Measurements from ENCODE around the gene DLGAP4.

DNA sequence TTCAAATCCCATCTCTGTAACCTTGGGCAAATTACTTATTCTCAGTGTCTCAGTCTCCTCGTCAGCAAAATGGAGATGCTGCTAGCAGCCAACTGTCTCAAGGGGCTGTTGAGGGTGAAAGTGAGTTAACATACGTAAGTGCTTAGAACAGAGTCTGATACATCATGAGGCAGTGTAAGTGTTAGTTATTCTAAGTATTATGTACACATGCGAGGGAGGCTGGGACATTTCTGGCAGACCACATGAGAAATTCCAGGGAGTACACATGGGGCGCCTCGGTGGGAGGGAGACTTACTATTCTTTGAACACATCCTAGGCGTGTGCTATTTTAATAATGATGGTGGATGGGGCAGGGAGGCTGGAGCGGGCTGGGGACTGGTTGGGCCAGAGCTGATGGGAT lies 99.1 kb downstream of the DLGAP4 start:
- TF ChIP-seq ZNF251 (CRISPR knock-in tag; IDR thresholded peaks at IDR 0.05) (no peak), AGO1 (IDR thresholded peaks at IDR 0.05; ENCODE audit: low read depth, low read length, poor library complexity, severe bottlenecking) (no peak), HDAC2 (CRISPR knock-in tag; IDR thresholded peaks at IDR 0.05) (no peak), CHCHD3 (CRISPR knock-in tag; IDR thresholded peaks at IDR 0.05) (no peak)
- TF ChIP-seq, protein P1, sequence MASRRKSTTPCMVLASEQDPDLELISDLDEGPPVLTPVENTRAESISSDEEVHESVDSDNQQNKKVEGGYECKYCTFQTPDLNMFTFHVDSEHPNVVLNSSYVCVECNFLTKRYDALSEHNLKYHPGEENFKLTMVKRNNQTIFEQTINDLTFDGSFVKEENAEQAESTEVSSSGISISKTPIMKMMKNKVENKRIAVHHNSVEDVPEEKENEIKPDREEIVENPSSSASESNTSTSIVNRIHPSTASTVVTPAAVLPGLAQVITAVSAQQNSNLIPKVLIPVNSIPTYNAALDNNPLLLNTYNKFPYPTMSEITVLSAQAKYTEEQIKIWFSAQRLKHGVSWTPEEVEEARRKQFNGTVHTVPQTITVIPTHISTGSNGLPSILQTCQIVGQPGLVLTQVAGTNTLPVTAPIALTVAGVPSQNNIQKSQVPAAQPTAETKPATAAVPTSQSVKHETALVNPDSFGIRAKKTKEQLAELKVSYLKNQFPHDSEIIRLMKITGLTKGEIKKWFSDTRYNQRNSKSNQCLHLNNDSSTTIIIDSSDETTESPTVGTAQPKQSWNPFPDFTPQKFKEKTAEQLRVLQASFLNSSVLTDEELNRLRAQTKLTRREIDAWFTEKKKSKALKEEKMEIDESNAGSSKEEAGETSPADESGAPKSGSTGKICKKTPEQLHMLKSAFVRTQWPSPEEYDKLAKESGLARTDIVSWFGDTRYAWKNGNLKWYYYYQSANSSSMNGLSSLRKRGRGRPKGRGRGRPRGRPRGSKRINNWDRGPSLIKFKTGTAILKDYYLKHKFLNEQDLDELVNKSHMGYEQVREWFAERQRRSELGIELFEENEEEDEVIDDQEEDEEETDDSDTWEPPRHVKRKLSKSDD (CRISPR knock-in tag; IDR thresholded peaks at IDR 0.05; ENCODE audit: low read depth) = no peak

All from HepG2 (cell line).